IMR-90 (cell line): ENCODE results near the gene UBE2O. TPM values are rescaled to one million over a fixed set of nuclear protein-coding genes. Genes with fewer than 3 reads are reported as not detected.

ENCODE experiments used
- ATAC-seq: fragments of 200-7000 bp; cut with Tn5 transposase; 2 replicates; pipeline ENCODE4 v1.9.1; 2020; ENCODE audit warnings: low read depth, mild to moderate bottlenecking, moderate library complexity
- BruUV-seq: library from RNA; stranded (reverse); fragments of 400-500 nt; replicated peaks from 2 replicates; lab custom pipeline; 2021; lab: Mats Ljungman, UMichigan
- CTCF ChIA-PET: fragments of 300-600 bp; formaldehyde crosslinking; extraction: SDS; loops from one replicate; lab custom pipeline; 2021; ENCODE audit warnings: antibody characterized with exemption; lab: Yijun Ruan, JAX
- POLR2A ChIA-PET: fragments of 300-600 bp; sonication (Branson Sonifier 250); formaldehyde crosslinking; loops from one replicate; lab custom pipeline; 2022; ENCODE audit warnings: antibody characterized with exemption; ENCODE audit not compliant: unreplicated experiment; lab: Charles Lee
- DNase-seq: peaks from one replicate; pipeline ENCODE4 v3.0.0; 2013
- H2AFZ ChIP-seq: replicated peaks from 2 replicates; pipeline ENCODE3; 2013; ENCODE audit warnings: low read length, mild to moderate bottlenecking; ENCODE audit not compliant: poor library complexity
- H2AK5ac ChIP-seq: 2 replicates; pipeline ENCODE4 v1.6.1; 2013; ENCODE audit warnings: low read depth, low read length, inconsistent platforms
- H2AK9ac ChIP-seq: replicated peaks from 2 replicates; pipeline ENCODE3; 2013; ENCODE audit warnings: mild to moderate bottlenecking, low read depth, low read length, moderate library complexity; ENCODE audit not compliant: poor library complexity
- H2BK120ac ChIP-seq: 2 replicates; pipeline ENCODE4 v1.6.1; 2013; ENCODE audit warnings: low read depth, low read length, inconsistent platforms
- H2BK15ac ChIP-seq: 3 replicates; pipeline ENCODE4 v1.6.1; 2013; ENCODE audit warnings: low read depth, low read length, inconsistent platforms
- H2BK20ac ChIP-seq: 2 replicates; pipeline ENCODE4 v1.6.1; 2013; ENCODE audit warnings: low read depth, mild to moderate bottlenecking, inconsistent platforms, low read length, moderate library complexity
- H2BK5ac ChIP-seq: 2 replicates; pipeline ENCODE4 v1.6.1; 2013; ENCODE audit warnings: mild to moderate bottlenecking, low read depth, low read length, inconsistent platforms; ENCODE audit not compliant: poor library complexity, severe bottlenecking
- H3K14ac ChIP-seq: replicated peaks from 2 replicates; pipeline ENCODE4 v1.6.1; 2013; ENCODE audit warnings: low read depth, low read length, inconsistent platforms
- H3K18ac ChIP-seq: 2 replicates; pipeline ENCODE4 v1.6.1; 2013; ENCODE audit warnings: low read depth, low read length, control low read depth
- H3K23ac ChIP-seq: 2 replicates; pipeline ENCODE4 v1.6.1; 2013; ENCODE audit warnings: low read depth, low read length, inconsistent platforms
- H3K27ac ChIP-seq: 2 replicates; pipeline ENCODE4 v1.5.1; 2013; ENCODE audit warnings: mild to moderate bottlenecking, control low read depth, low read length; ENCODE audit not compliant: insufficient read depth
- H3K27me3 ChIP-seq: 2 replicates; pipeline ENCODE4 v1.6.1; 2013; ENCODE audit warnings: low read length; ENCODE audit not compliant: control insufficient read depth, insufficient read depth
- H3K36me3 ChIP-seq: 2 replicates; pipeline ENCODE4 v1.6.1; 2013; ENCODE audit warnings: low read length, mixed read lengths; ENCODE audit not compliant: control insufficient read depth, insufficient read depth
- H3K4ac ChIP-seq: 2 replicates; pipeline ENCODE4 v1.6.1; 2013; ENCODE audit warnings: low read depth, low read length, inconsistent platforms
- H3K4me1 ChIP-seq: 2 replicates; pipeline ENCODE4 v1.6.1; 2013; ENCODE audit warnings: low read length, mixed read lengths; ENCODE audit not compliant: control insufficient read depth, insufficient read depth
- H3K4me2 ChIP-seq: 2 replicates; pipeline ENCODE4 v1.6.1; 2013; ENCODE audit warnings: low read depth, mild to moderate bottlenecking, control low read depth, low read length, moderate library complexity
- H3K4me3 ChIP-seq: 2 replicates; pipeline ENCODE4 v1.5.1; 2013; ENCODE audit warnings: low read depth, mild to moderate bottlenecking, control low read depth, low read length, moderate library complexity; ENCODE audit not compliant: insufficient read depth
- H3K56ac ChIP-seq: 2 replicates; pipeline ENCODE4 v1.6.1; 2013; ENCODE audit warnings: low read length, inconsistent platforms; ENCODE audit not compliant: insufficient read depth; ENCODE audit errors: extremely low read depth
- H3K79me1 ChIP-seq, 2 experiments: 2 replicates each; pipeline ENCODE4 v1.6.1; 2013; ENCODE audit warnings: low read length in 2 of 2, inconsistent platforms in 1 of 2, low read depth in 1 of 2
- H3K9ac ChIP-seq: 2 replicates; pipeline ENCODE4 v1.6.1; 2013; ENCODE audit warnings: low read depth, low read length, control low read depth
- H3K9me1 ChIP-seq: 2 replicates; pipeline ENCODE4 v1.6.1; 2013; ENCODE audit warnings: low read length, inconsistent platforms; ENCODE audit not compliant: insufficient read depth
- H3K9me3 ChIP-seq: 2 replicates; pipeline ENCODE4 v1.6.1; 2013; ENCODE audit warnings: low read length; ENCODE audit not compliant: control insufficient read depth, insufficient read depth
- H4K20me1 ChIP-seq: 2 replicates; pipeline ENCODE4 v1.6.1; 2013; ENCODE audit warnings: low read length, inconsistent platforms; ENCODE audit not compliant: insufficient read depth
- H4K5ac ChIP-seq: 2 replicates; pipeline ENCODE4 v1.6.1; 2013; ENCODE audit warnings: mild to moderate bottlenecking, low read depth, low read length, control low read depth
- H4K8ac ChIP-seq, 2 experiments: 2 replicates each; pipeline ENCODE4 v1.6.1; 2013; ENCODE audit warnings: low read depth in 2 of 2, low read length in 2 of 2, control low read depth in 1 of 2, inconsistent platforms in 1 of 2
- H4K91ac ChIP-seq: 2 replicates; pipeline ENCODE4 v1.6.1; 2013; ENCODE audit warnings: low read depth, low read length, inconsistent platforms; ENCODE audit not compliant: insufficient read depth
- FOS ChIP-seq: fragments of 150-350 bp; IDR thresholded peaks from 2 replicates; pipeline ENCODE4 v1.6.1; 2016; ENCODE audit warnings: low read depth, low read length
- MAFK ChIP-seq: IDR thresholded peaks from 2 replicates; pipeline ENCODE4 v1.6.1; 2012; ENCODE audit warnings: low read depth, low read length, improper control_type of control experiment
- MXI1 ChIP-seq: IDR thresholded peaks from 2 replicates; pipeline ENCODE4 v1.6.1; 2012; ENCODE audit warnings: low read depth, mild to moderate bottlenecking, low read length, moderate library complexity, borderline replicate concordance
- NFE2L2 ChIP-seq: fragments of 150-350 bp; IDR thresholded peaks from 2 replicates; pipeline ENCODE4 v1.6.1; 2016; ENCODE audit warnings: low read depth, mild to moderate bottlenecking, low read length
- POLR2A ChIP-seq: IDR thresholded peaks from 2 replicates; pipeline ENCODE4 v1.6.1; 2012; ENCODE audit warnings: mild to moderate bottlenecking, low read depth, low read length
- RFX5 ChIP-seq: IDR thresholded peaks from 2 replicates; pipeline ENCODE4 v1.8.0; 2012; ENCODE audit warnings: low read depth, mild to moderate bottlenecking, low read length, moderate library complexity
- USF2 ChIP-seq: fragments of 150-350 bp; IDR thresholded peaks from 2 replicates; pipeline ENCODE4 v1.6.1; 2017; ENCODE audit warnings: mild to moderate bottlenecking, antibody characterized with exemption, low read length, low read depth
- WGBS, 2 experiments: methylation state at CpG; one replicate each; pipeline versions ENCODE4 v1.1.5 to v1.1.7; 2013; ENCODE audit warnings: missing lambda C conversion rate in 2 of 2; ENCODE audit not compliant: insufficient read length in 1 of 2; ENCODE audit errors: extremely low coverage in 2 of 2; 5-methylcytosine and 5-hydroxymethylcytosine counted together
- dilution Hi-C: fragments of 300-500 bp; cut with HindIII; formaldehyde crosslinking; loops from one replicate; pipeline ENCODE4 v1.14.3; 2018; ENCODE audit warnings: low sequenced_read_pairs; ENCODE audit not compliant: unreplicated experiment
- in situ Hi-C: fragments of 300-500 bp; cut with MboI; formaldehyde crosslinking; loops from 3 replicates; pipeline ENCODE4 v1.14.3; 2019; ENCODE audit warnings: low sequenced_read_pairs, inconsistent platforms, mixed read lengths
- intact Hi-C: fragments of 100-400 bp; cut with micrococcal nuclease; formaldehyde crosslinking; loops from 2 replicates; pipeline ENCODE4 v1.10.0; 2022
- polyA plus RNA-seq, 3 experiments: library from polyadenylated mRNA; depleted of rRNA; stranded (reverse); fragments of >200 nt; gene quantifications; 2 replicates each; pipeline ENCODE4 v1.2.3, GENCODE V29; 2012; ENCODE audit warnings: low replicate concordance in 1 of 3
- total RNA-seq: library from RNA; depleted of rRNA; stranded (reverse); fragments of >200 nt; gene quantifications from 2 replicates; pipeline ENCODE4 v1.2.3, GENCODE V29; 2012
- TF ChIP-seq, protein P1 (sequence below): fragments of 150-350 bp; IDR thresholded peaks from 2 replicates; pipeline ENCODE4 v1.6.1; 2016; ENCODE audit warnings: low read depth, mild to moderate bottlenecking, low read length, moderate library complexity, borderline replicate concordance

Gene UBE2O
- total and polyA plus RNA-seq, 2 of the 4 experiments (the other 2 are of a cell fraction): 17.6 TPM

DNA sequence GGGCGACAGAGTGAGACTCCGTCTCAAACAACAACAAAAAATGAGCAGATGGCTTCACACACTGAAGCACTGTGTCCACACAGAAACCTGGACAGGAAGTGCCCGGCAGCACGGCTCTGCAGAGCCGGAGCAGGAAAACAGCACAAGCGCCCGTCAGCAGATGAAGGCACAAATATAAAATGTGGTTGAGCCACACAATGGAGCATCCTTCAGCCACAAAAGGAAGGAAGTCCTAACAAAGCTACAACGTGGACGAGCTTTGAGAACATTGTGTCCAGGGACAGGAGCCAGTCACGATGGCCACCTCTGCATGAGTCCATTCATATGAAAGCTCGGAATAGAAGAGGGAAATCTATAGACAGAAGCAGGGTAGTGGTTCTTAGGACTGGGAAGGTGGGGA lies 32.6 kb upstream of the UBE2O start:
- ChIA-PET POLR2A (no interaction called here), CTCF (no interaction called here)
- H4K20me1 ChIP-seq: no peaks in the 10 kb centered on the region
- H3K4me3 ChIP-seq: no peak overlapping the region
- H3K27me3 ChIP-seq: no peaks in the 10 kb centered on the region
- H3K4ac ChIP-seq: no peak overlapping the region; the same call in 1 of the 2 replicates
- H3K4me2 ChIP-seq: no peak overlapping the region
- no peak overlapping the region for H4K8ac ChIP-seq
- peak overlapping the region; percentile 87; the same call in 1 of the 2 replicates for H2AK5ac ChIP-seq
- no TSS peak for BruUV-seq
- H3K9me1 ChIP-seq: no peaks in the 10 kb centered on the region
- ATAC-seq: no peak
- intact Hi-C loops (no loop called here), dilution Hi-C loops (no loop called here), in situ Hi-C loops (no loop called here)
- no peak overlapping the region for H2BK15ac ChIP-seq
- no peak overlapping the region for H3K27ac ChIP-seq
- peak overlapping the region; percentile 66; the same call in 1 of the 2 replicates for H3K23ac ChIP-seq
- TF ChIP-seq POLR2A (no peak), MAFK (no peak), MXI1 (no peak), FOS (no peak), USF2 (no peak), NFE2L2 (no peak), RFX5 (no peak)
- TF ChIP-seq, protein P1, sequence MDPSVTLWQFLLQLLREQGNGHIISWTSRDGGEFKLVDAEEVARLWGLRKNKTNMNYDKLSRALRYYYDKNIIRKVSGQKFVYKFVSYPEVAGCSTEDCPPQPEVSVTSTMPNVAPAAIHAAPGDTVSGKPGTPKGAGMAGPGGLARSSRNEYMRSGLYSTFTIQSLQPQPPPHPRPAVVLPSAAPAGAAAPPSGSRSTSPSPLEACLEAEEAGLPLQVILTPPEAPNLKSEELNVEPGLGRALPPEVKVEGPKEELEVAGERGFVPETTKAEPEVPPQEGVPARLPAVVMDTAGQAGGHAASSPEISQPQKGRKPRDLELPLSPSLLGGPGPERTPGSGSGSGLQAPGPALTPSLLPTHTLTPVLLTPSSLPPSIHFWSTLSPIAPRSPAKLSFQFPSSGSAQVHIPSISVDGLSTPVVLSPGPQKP: no peak
- peaks cover 4% of the 10 kb centered on the region for H3K4me1 ChIP-seq
- no peak overlapping the region for H3K14ac ChIP-seq
- WGBS, 2 experiments: 66% methylated on average over 7 of the region's 11 CpGs; no CpG with 5 or more reads in 1 of the 2 experiments
- no peak overlapping the region for H2BK120ac ChIP-seq
- H4K5ac ChIP-seq: no peak overlapping the region
- H3K79me1 ChIP-seq: no peaks in the 10 kb centered on the region; a peak in 1 of 4 replicates
- no peak overlapping the region for H4K91ac ChIP-seq
- no peak overlapping the region for H2AK9ac ChIP-seq
- no peaks in the 10 kb centered on the region for H3K36me3 ChIP-seq
- no peak for DNase-seq
- no peak overlapping the region for H3K9ac ChIP-seq
- H3K18ac ChIP-seq: no peak overlapping the region
- H3K56ac ChIP-seq: no peak overlapping the region
- no peaks in the 10 kb centered on the region for H3K9me3 ChIP-seq
- no peak overlapping the region for H2BK5ac ChIP-seq
- no peak overlapping the region for H2BK20ac ChIP-seq
- peak overlapping the region; percentile 63 for H2AFZ ChIP-seq
